Measurements from ENCODE around the gene AKT2.
A peak's percentile ranks its signal among the peaks of the same experiment; 100 is the strongest.

The AKT2 gene

GRCh38 chr19:40249201-40249600 lies 35.9 kb downstream of the AKT2 start:
- no peak for DNase-seq

- no peak for DNase-seq
Measured at GRCh38 chr19:40247735-40248262, 37.3 kb downstream of the AKT2 start.

- DNase-seq, result peak in 1 of 3 experiments; percentile 76
Measured at GRCh38 chr19:40247178-40247577, 38.0 kb downstream of the AKT2 start.

- peak in 1 of 3 experiments; percentile 23 for DNase-seq
Measured at GRCh38 chr19:40246292-40247073, 38.7 kb downstream of the AKT2 start.

- no peak for DNase-seq
Measured at GRCh38 chr19:40245506-40246128, 39.5 kb downstream of the AKT2 start.

GRCh38 chr19:40244579-40245317 lies 40.4 kb downstream of the AKT2 start:
- no peak for DNase-seq

- DNase-seq, result no peak
Measured at GRCh38 chr19:40243181-40243580, 42.0 kb downstream of the AKT2 start.

- DNase-seq, result no peak
Measured at GRCh38 chr19:40242480-40242879, 42.7 kb downstream of the AKT2 start.

- no peak for DNase-seq
Measured at GRCh38 chr19:40241809-40242384, 43.2 kb downstream of the AKT2 start.

- no peak for DNase-seq
Measured at GRCh38 chr19:40241125-40241808, 43.9 kb downstream of the AKT2 start.

- DNase-seq, result no peak
Measured at GRCh38 chr19:40240332-40240731, 44.8 kb downstream of the AKT2 start.

- DNase-seq, result no peak
Measured at GRCh38 chr19:40239415-40240226, 45.5 kb downstream of the AKT2 start.

GRCh38 chr19:40238775-40239174 lies 46.4 kb downstream of the AKT2 start:
- DNase-seq, result no peak

- DNase-seq, result no peak
Measured at GRCh38 chr19:40237791-40238190, 47.4 kb downstream of the AKT2 start.

GRCh38 chr19:40236366-40236765 lies 48.8 kb downstream of the AKT2 start:
- DNase-seq, result no peak

GRCh38 chr19:40236026-40236355 lies 49.2 kb downstream of the AKT2 start:
- no peak for DNase-seq

- DNase-seq, result no peak
Measured at GRCh38 chr19:40235238-40236025, 49.7 kb downstream of the AKT2 start.

GRCh38 chr19:40234429-40235237 lies 50.5 kb downstream of the AKT2 start:
- DNase-seq, result no peak

GRCh38 chr19:40233811-40234389 lies 51.2 kb downstream of the AKT2 start:
- DNase-seq, result no peak
